ENCODE results near the gene ZNF839. TPM values are rescaled to one million over a fixed set of nuclear protein-coding genes. Genes with fewer than 3 reads are reported as not detected.
"Not testable (repeated sequence)": the region's sequence is repeated elsewhere in the genome, so short reads cannot be mapped to it uniquely, and the experiment has no call there.

ZNF839 gene
- total RNA-seq, 1 experiment from 2014 or later, result 15.0 TPM

DNA sequence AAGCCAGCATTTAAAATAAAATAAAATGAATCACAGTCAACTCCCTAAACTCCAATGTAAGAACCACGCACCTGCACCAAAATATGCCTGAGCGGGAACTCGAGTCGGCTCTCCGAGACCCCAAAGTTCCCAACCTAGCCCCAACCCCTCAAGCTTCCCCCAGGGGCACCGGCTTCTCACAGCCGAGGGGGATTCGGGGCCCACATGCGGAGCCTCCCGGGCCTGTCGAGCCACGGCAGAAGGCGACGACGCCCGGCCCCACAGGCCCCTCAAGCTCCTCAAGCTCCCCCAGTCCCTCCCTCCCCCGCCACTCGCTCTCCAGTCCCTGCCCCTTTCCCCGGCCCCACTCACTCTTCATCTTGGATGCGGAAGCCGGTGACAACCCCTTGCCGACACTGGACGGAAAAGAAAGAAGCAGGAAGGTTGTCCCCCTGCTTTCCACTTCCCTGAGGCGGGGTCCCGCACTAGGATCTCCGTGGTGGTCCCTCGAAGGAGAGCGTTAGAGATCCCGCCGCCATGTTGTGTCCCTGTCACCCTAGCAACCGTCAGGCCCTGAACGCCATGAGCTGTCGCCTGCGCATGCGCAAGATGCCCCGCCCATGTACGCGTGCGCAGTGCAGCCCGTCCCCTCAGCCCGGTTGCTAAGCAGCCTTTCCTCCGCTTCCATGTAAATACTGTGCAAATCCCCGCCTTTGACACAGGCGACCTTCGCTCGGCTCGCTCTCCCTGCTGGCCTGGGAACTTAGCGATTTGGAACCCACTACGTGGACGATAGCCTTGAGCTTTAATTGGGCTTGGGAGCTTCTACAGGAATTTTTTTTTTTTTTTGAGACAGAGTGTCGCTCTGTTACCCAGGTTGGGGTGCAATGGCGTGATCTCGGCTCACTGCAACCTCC, 14.7 kb upstream of the ZNF839 start, which contains the start of gene MOK:
TSS of gene MOK (minus strand) at position 554 of the 896 bp plus-strand sequence. CDS start at position 358, 196 bp downstream.
- DNase-seq (ENCODE audit: extremely low read depth, low read depth), result peak; percentile 97

DNA sequence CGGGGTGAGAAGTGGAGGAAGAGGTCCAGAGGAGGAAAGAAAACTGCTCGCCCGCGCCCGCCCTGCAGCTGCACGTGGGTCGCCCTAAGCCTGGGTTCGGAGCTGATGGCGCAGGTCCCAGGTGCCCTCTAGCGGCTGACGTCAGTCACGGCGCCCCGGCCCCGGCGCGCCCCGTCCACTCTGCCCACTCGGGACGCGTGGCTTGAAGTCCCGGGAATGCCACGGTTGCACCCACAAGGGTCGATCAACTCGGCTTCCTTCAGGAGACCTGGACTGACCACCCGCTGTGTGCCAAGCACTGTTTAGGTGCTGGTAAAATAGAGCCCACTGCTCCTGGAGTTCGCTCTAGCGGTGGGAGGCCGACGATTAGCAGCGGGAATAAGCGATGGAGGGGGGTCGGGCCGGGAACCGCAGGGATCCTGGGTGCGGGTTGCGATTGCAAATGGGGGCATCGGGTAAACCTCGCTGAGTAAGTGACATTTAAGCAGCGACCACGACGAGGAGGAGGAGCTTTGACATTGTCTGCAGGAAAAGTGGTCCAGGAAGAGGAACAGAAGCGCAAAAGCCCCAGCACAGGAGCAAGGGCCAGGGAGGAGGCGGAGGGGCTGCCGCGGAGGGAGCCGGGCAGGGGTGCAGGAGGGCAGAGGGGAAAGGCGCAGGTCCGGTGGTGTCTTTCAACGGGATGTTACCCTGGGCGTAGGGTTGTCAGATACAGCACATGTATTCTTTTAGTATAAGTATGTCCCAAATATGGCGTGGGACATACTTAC, 5.1 kb upstream of the ZNF839 start:
- peak; percentile 82 for DNase-seq (ENCODE audit: extremely low read depth, low read depth)

DNA sequence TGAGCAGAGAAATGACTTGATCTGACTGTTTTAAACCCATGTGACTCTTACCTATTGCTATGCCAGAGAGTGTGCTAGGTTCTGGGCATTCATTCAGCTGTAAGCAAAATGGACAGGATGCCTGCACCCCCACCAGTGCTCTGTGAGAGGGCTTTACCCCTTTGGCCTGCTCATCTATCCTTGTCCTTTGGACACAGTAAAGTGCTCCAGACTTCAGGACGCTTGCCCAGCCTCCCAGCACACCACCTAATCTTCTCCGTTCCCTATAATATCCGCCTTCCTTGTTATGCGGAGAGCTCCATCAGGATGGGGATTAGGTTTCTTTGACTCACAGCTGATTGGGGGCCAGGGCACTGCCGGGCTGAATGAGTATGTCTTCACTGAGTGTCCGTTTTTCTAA, 4.4 kb upstream of the ZNF839 start:
- no peak for DNase-seq (ENCODE audit: extremely low read depth, low read depth)

DNA sequence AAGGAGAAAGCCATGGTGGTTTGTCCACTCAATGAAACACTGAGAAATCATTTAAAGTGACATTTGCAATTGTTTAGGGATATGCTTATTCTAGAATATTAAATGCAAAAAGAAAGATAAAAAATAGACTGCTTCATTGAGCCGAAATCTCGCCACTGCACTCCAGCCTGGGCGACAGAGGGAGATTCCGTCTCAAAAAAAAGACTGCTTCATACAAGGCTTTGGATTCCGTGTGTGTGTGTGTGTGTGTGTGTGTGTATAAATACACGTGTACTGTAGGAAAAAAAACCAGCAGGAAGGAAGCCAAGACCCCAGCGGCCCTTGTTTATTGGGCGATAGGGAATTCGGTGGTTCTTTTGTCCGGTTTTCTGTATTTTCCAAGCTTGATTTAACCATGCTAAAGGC, 3.2 kb upstream of the ZNF839 start:
- DNase-seq (ENCODE audit: extremely low read depth, low read depth), result no peak

GRCh38 chr14:102316743-102317563, 2.6 kb upstream of the ZNF839 start:
- DNase-seq (ENCODE audit: extremely low read depth, low read depth), result peak; percentile 92

DNA sequence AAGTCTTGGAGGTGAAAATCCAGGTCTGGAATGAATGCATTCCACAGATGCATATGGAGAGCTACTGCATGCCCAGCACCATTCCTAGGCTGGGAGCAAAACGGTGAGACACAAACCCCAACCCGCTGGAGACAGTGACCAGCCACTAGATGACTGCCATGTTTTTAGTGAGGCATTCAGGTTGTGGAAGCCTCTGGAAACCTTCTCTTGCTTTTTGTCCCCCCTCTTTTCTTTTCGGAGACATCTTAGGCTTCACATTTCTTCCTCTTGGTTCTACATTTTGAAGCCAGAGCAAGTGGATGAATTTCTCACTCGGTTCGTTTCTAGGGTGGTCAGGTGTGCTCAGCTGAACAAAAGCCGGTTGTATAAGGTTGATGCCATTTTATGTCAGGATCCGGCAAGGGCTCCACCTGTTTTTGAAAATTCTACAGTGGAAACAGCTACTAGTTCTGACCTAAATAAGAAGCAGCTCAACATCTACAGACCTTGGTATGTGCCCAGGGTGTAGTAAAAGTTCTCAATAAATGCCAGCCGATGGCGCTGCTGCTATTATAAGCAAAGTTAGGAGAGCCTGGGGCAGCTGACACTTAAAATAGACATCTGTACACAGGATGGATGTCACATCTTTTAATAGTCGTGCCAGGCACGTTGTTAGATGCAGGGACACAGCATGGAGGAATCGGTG, 1.8 kb upstream of the ZNF839 start:
- DNase-seq (ENCODE audit: extremely low read depth, low read depth), result peak; percentile 64

- DNase-seq (ENCODE audit: extremely low read depth, low read depth), result no peak
These were observed 717 bp upstream of the ZNF839 start for GRCh38 chr14:102318781-102319276.

GRCh38 chr14:102320033-102320660, 601 bp downstream of the ZNF839 start:
- DNase-seq (ENCODE audit: extremely low read depth, low read depth), result no peak

- no peak for DNase-seq (ENCODE audit: extremely low read depth, low read depth)
These were observed 1.3 kb downstream of the ZNF839 start for GRCh38 chr14:102320671-102321455.

GRCh38 chr14:102321456-102322422, 2.2 kb downstream of the ZNF839 start:
- no peak for DNase-seq (ENCODE audit: extremely low read depth, low read depth)

DNA sequence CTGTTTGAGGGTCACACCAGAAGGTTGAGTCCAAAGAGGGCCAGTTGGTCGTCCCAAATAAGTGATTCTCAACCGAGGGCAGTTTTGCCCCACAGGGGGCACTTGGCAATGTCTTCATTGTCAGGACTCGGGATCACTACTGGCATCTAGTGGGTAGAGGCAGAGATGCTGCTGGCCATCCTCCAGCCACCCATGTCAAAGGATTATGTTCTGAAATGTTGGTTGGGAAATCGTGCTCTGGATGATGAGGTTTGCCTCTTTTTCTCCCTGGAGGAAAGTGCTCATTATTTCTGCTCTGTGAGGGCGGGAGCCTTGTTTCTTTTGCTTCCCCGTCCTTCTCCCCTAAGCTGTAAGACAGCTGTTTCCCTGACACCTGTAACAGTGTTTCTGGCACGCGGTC, 3.6 kb downstream of the ZNF839 start:
- DNase-seq (ENCODE audit: extremely low read depth, low read depth), result peak; percentile 80

GRCh38 chr14:102325791-102326345, 6.3 kb downstream of the ZNF839 start:
- no peak for DNase-seq (ENCODE audit: extremely low read depth, low read depth)

- no peak for DNase-seq (ENCODE audit: extremely low read depth, low read depth)
These were observed 7.0 kb downstream of the ZNF839 start for GRCh38 chr14:102326583-102326982.

- not testable (repeated sequence) for DNase-seq (ENCODE audit: extremely low read depth, low read depth)
These were observed 9.8 kb downstream of the ZNF839 start for GRCh38 chr14:102329381-102329780.

- no peak for DNase-seq (ENCODE audit: extremely low read depth, low read depth)
These were observed 11.3 kb downstream of the ZNF839 start for GRCh38 chr14:102330806-102331205.

- DNase-seq (ENCODE audit: extremely low read depth, low read depth), result no peak
These were observed 13.8 kb downstream of the ZNF839 start for GRCh38 chr14:102333390-102333789.
